Astrocyte of the spinal cord (primary cell): Measurements from ENCODE around the gene SYNPO2.

Experiments
- DNase-seq: peaks from one replicate; pipeline ENCODE4 v3.0.0; 2011; ENCODE audit warnings: low read depth, low spot score
- H3K4me3 ChIP-seq: 2 replicates; pipeline ENCODE4 v1.5.1; 2011; ENCODE audit warnings: low read depth, mild to moderate bottlenecking, low read length, moderate library complexity
- CTCF ChIP-seq: IDR thresholded peaks from 2 replicates; pipeline ENCODE4 v1.5.1; 2012; ENCODE audit warnings: low read depth, mild to moderate bottlenecking, low read length, inconsistent platforms
- in situ Hi-C: cut with HindIII; loops from 2 replicates; pipeline ENCODE4 v1.10.0; 2017; ENCODE audit warnings: low sequenced_read_pairs

Gene SYNPO2

GRCh38 chr4:118898684-118899138 is 10.1 kb downstream of the SYNPO2 start:
- H3K4me3 ChIP-seq: no peak overlapping the region
- DNase-seq: no peak
- in situ Hi-C loops: no loop called here
- TF ChIP-seq CTCF: no peak

- DNase-seq: no peak
- in situ Hi-C loops: no loop called here
- H3K4me3 ChIP-seq: no peak overlapping the region
- no peak for TF ChIP-seq CTCF
Measured at GRCh38 chr4:118904418-118904817, 15.8 kb downstream of the SYNPO2 start.

GRCh38 chr4:118904935-118905334 is 16.3 kb downstream of the SYNPO2 start:
- TF ChIP-seq CTCF: no peak
- in situ Hi-C loops: no loop called here
- no peak overlapping the region for H3K4me3 ChIP-seq
- no peak for DNase-seq

GRCh38 chr4:118905566-118905965 is 16.9 kb downstream of the SYNPO2 start:
- no peak for DNase-seq
- TF ChIP-seq CTCF: no peak
- in situ Hi-C loops: no loop called here
- no peak overlapping the region for H3K4me3 ChIP-seq

GRCh38 chr4:118909173-118909956 is 20.7 kb downstream of the SYNPO2 start:
- in situ Hi-C loops: no loop called here
- no peak for TF ChIP-seq CTCF
- no peak overlapping the region for H3K4me3 ChIP-seq
- no peak for DNase-seq

- in situ Hi-C loops: no loop called here
- no peak for TF ChIP-seq CTCF
- DNase-seq: no peak
Measured at GRCh38 chr4:118910221-118910620, 21.6 kb downstream of the SYNPO2 start.

More at GRCh38 chr4:118910221-118910620, 21.6 kb downstream of the SYNPO2 start:
- no peak overlapping the region for H3K4me3 ChIP-seq
